PC-9 (cell line): Measurements from ENCODE around the gene ARMC6. TPM values are rescaled to one million over a fixed set of nuclear protein-coding genes. Genes with fewer than 3 reads are reported as not detected.

ENCODE experiments used
- BruUV-seq: library from RNA; stranded (reverse); fragments of 400-500 nt; replicated peaks from 2 replicates; lab custom pipeline; 2021; lab: Mats Ljungman, UMichigan
- CTCF ChIA-PET: fragments of 300-600 bp; sonication (Branson Sonifier 250); formaldehyde crosslinking; loops from one replicate; lab custom pipeline; 2022; ENCODE audit warnings: antibody characterized with exemption; lab: Charles Lee
- POLR2A ChIA-PET: fragments of 300-600 bp; sonication (Branson Sonifier 250); formaldehyde crosslinking; loops from one replicate; lab custom pipeline; 2022; ENCODE audit warnings: antibody characterized with exemption; ENCODE audit not compliant: unreplicated experiment; lab: Charles Lee
- DNase-seq, 2 experiments: peaks; one replicate each; pipeline versions ENCODE4 v3.0.0 to v3.0.0-alpha.2; 2015 to 2022; ENCODE audit warnings: mixed read lengths in 1 of 2
- H2AFZ ChIP-seq: fragments of 200-600 bp; sonication (generic); 2 replicates; pipeline ENCODE4 v1.8.1; 2017; ENCODE audit warnings: antibody characterized with exemption
- H3F3A ChIP-seq: fragments of 200-600 bp; sonication (generic); 2 replicates; pipeline ENCODE4 v1.8.1; 2017; ENCODE audit warnings: antibody characterized with exemption, mild to moderate bottlenecking, low read depth; ENCODE audit not compliant: insufficient read depth
- H3K27ac ChIP-seq: fragments of 200-600 bp; sonication (generic); 2 replicates; pipeline ENCODE4 v1.6.1; 2016; ENCODE audit warnings: mixed run types
- H3K27me3 ChIP-seq: fragments of 200-600 bp; sonication (generic); 2 replicates; pipeline ENCODE4 v1.6.1; 2016; ENCODE audit warnings: low read depth, mixed run types; ENCODE audit not compliant: insufficient read depth
- H3K36me3 ChIP-seq: fragments of 200-600 bp; sonication (generic); 2 replicates; pipeline ENCODE4 v1.6.1; 2016; ENCODE audit warnings: low read depth, mixed run types
- H3K4me1 ChIP-seq: fragments of 200-600 bp; sonication (generic); replicated peaks from 2 replicates; pipeline ENCODE4 v1.6.1; 2016; ENCODE audit warnings: mixed run types; ENCODE audit not compliant: insufficient read depth
- H3K4me2 ChIP-seq: fragments of 200-600 bp; sonication (generic); 2 replicates; pipeline ENCODE4 v1.6.1; 2017; ENCODE audit warnings: mixed run types
- H3K4me3 ChIP-seq: fragments of 200-600 bp; sonication (generic); 2 replicates; pipeline ENCODE4 v1.6.1; 2016; ENCODE audit warnings: mixed run types
- H3K79me2 ChIP-seq: fragments of 200-600 bp; sonication (generic); 2 replicates; pipeline ENCODE4 v1.6.1; 2017; ENCODE audit warnings: low read depth, mixed run types
- H3K9me2 ChIP-seq: fragments of 200-600 bp; sonication (generic); 2 replicates; pipeline ENCODE4 v1.8.1; 2017; ENCODE audit warnings: mild to moderate bottlenecking; ENCODE audit not compliant: insufficient read depth
- H3K9me3 ChIP-seq: fragments of 200-600 bp; sonication (generic); 2 replicates; pipeline ENCODE4 v1.8.1; 2016; ENCODE audit warnings: low read depth; ENCODE audit not compliant: insufficient read depth
- H4K20me1 ChIP-seq: fragments of 200-600 bp; sonication (generic); 2 replicates; pipeline ENCODE4 v1.8.1; 2017; ENCODE audit not compliant: insufficient read depth
- EZH2 ChIP-seq: fragments of 200-600 bp; sonication (generic); IDR thresholded peaks from 2 replicates; pipeline ENCODE4 v1.8.0; 2017; ENCODE audit warnings: antibody characterized with exemption, low read depth
- intact Hi-C: fragments of 100-400 bp; cut with micrococcal nuclease; formaldehyde crosslinking; loops from one replicate; pipeline ENCODE4 v1.10.0; 2022; ENCODE audit not compliant: unreplicated experiment
- total RNA-seq: library from RNA; stranded (reverse); gene quantifications from 2 replicates; pipeline ENCODE4 v1.2.3, GENCODE V29; 2021
- TF ChIP-seq, protein P1 (sequence below): fragments of 200-600 bp; sonication (generic); conservative IDR thresholded peaks from 2 replicates; pipeline ENCODE4 v1.6.1; 2017; ENCODE audit warnings: mixed run types, antibody characterized with exemption, mild to moderate bottlenecking, moderate library complexity

ARMC6 gene
- total RNA-seq, 1 experiment from 2014 or later: 28.8 TPM

DNA sequence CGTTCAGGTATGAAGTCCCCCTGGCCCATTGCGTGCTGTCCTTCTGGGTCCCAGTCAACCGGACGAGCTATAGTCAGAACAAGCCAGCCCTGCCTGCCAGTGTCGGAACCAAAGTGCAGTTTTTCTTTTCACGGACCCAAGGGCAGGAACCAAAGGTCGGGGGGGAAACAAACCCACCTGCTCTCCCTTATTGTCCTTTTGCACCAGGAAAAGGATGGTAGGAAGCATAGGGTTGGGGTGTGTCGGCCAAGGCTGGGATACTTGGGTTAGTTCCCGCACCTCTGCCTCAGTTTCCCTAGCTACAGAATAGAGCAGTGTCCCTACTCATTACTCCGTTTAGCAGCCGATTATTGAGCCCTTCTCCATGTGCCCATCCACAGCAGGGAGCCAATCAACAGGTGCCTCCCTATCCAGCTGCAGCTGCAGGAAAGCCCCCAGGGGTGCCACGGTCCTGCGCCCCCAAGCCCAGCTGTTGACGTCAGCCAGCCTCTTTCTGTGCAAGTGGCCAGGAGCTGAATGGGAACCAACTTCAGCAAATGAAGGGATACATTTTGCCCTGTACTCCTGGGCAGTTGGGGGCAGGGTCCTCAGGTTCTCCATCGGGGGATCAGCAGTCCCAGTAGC, 21.0 kb downstream of the ARMC6 start:
- Histone ChIP-seq H3K9me3 (no peaks in the 10 kb centered on the region), H3K27ac (no peak overlapping the region), H3K9me2 (no peaks in the 10 kb centered on the region), H3K27me3 (no peaks in the 10 kb centered on the region), H2AFZ (no peak overlapping the region), H3K4me1 (no peaks in the 10 kb centered on the region), H3F3A (0 out of 2 replicates have a peak, but pooled peaks cover 4% of the 10 kb centered on the region), H3K4me2 (no peak overlapping the region), H3K79me2 (no peaks in the 10 kb centered on the region), H3K36me3 (no peaks in the 10 kb centered on the region), H3K4me3 (no peak overlapping the region), H4K20me1 (peaks cover 8% of the 10 kb centered on the region)
- no TSS peak for BruUV-seq
- ChIA-PET CTCF (no interaction called here), POLR2A (no interaction called here)
- TF ChIP-seq, protein P1, sequence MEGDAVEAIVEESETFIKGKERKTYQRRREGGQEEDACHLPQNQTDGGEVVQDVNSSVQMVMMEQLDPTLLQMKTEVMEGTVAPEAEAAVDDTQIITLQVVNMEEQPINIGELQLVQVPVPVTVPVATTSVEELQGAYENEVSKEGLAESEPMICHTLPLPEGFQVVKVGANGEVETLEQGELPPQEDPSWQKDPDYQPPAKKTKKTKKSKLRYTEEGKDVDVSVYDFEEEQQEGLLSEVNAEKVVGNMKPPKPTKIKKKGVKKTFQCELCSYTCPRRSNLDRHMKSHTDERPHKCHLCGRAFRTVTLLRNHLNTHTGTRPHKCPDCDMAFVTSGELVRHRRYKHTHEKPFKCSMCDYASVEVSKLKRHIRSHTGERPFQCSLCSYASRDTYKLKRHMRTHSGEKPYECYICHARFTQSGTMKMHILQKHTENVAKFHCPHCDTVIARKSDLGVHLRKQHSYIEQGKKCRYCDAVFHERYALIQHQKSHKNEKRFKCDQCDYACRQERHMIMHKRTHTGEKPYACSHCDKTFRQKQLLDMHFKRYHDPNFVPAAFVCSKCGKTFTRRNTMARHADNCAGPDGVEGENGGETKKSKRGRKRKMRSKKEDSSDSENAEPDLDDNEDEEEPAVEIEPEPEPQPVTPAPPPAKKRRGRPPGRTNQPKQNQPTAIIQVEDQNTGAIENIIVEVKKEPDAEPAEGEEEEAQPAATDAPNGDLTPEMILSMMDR: no peak
- no peak for TF ChIP-seq EZH2
- DNase-seq: no peak
- intact Hi-C loops: no loop called here

DNA sequence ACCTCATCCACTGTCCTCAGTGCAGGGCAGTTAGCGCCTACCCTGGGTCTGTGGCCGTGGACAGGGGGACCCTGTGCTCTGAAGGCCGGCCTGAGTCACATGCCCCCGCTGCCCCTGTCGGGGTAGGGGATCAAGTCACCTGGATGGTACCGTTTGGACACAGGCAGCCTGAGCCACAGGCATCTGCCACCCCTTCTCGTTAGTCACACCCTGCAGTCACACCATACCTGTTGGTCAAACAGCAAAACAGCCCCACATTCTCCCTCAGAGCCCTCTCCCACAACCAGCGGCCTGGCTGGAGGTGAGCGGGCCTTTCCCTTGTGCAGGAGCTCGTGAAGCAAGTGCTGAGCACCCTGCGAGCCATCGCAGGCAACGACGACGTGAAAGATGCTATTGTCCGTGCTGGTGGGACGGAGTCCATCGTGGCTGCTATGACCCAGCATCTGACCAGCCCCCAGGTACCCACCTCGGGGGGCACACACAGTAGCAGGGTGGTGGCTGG, 21.6 kb downstream of the ARMC6 start:
- no peaks in the 10 kb centered on the region for H3K27me3 ChIP-seq
- no peaks in the 10 kb centered on the region for H3F3A ChIP-seq
- H3K4me2 ChIP-seq: no peak overlapping the region
- H3K4me3 ChIP-seq: no peak overlapping the region
- no peaks in the 10 kb centered on the region for H3K4me1 ChIP-seq
- peaks cover 8% of the 10 kb centered on the region for H4K20me1 ChIP-seq
- no peaks in the 10 kb centered on the region for H3K79me2 ChIP-seq
- ChIA-PET CTCF (no interaction called here), POLR2A (no interaction called here)
- no peaks in the 10 kb centered on the region for H3K9me2 ChIP-seq
- TF ChIP-seq, protein P1: no peak
- no peak for TF ChIP-seq EZH2
- H3K36me3 ChIP-seq: no peaks in the 10 kb centered on the region
- no TSS peak for BruUV-seq
- H3K9me3 ChIP-seq: no peaks in the 10 kb centered on the region
- no peak overlapping the region for H2AFZ ChIP-seq
- no peak for DNase-seq
- H3K27ac ChIP-seq: no peak overlapping the region
- intact Hi-C loops: no loop called here

DNA sequence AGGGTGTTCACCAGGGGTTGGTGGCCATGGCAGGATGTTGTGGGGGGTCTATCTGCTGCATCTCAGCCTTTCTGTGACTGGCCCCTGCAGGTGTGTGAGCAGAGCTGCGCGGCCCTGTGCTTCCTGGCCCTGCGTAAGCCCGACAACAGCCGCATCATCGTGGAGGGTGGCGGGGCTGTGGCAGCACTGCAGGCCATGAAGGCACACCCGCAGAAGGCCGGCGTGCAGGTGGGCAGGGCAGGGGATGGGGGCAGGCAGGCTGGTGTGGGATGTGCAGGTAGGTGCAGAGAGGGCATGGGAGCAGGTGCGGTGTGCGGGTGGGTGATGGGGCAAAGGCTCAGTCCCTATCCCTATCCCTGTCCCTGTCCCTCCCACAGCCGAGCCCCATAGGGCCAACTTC, 22.3 kb downstream of the ARMC6 start:
- DNase-seq: no peak
- H3K4me2 ChIP-seq: no peak overlapping the region
- no peaks in the 10 kb centered on the region for H3K79me2 ChIP-seq
- TF ChIP-seq, protein P1: no peak
- TF ChIP-seq EZH2: no peak
- no peaks in the 10 kb centered on the region for H3K9me3 ChIP-seq
- H2AFZ ChIP-seq: no peak overlapping the region
- no peaks in the 10 kb centered on the region for H3K4me1 ChIP-seq
- H3K9me2 ChIP-seq: no peaks in the 10 kb centered on the region
- H3K36me3 ChIP-seq: no peaks in the 10 kb centered on the region
- ChIA-PET CTCF (no interaction called here), POLR2A (no interaction called here)
- no peak overlapping the region for H3K4me3 ChIP-seq
- H3K27me3 ChIP-seq: no peaks in the 10 kb centered on the region
- peaks cover 8% of the 10 kb centered on the region for H4K20me1 ChIP-seq
- intact Hi-C loops: no loop called here
- BruUV-seq: no TSS peak
- peaks cover 2% of the 10 kb centered on the region; the same call in 1 of the 2 replicates for H3F3A ChIP-seq
- H3K27ac ChIP-seq: no peak overlapping the region
